PC-3 (cell line): ENCODE measurements around the gene MUC6. TPM values are rescaled to one million over a fixed set of nuclear protein-coding genes. Genes with fewer than 3 reads are reported as not detected.

ENCODE experiments used
- ATAC-seq: fragments of 200-7000 bp; cut with Tn5 transposase; 2 replicates; pipeline ENCODE4 v1.9.1; 2020; ENCODE audit warnings: mild to moderate bottlenecking, moderate library complexity
- BruUV-seq: library from RNA; stranded (reverse); fragments of 400-500 nt; replicated peaks from 2 replicates; lab custom pipeline; 2021; lab: Mats Ljungman, UMichigan
- CTCF ChIA-PET: fragments of 300-600 bp; sonication (Branson Sonifier 250); formaldehyde crosslinking; loops from one replicate; lab custom pipeline; 2022; ENCODE audit warnings: antibody characterized with exemption; lab: Charles Lee
- POLR2A ChIA-PET: fragments of 300-600 bp; sonication (Branson Sonifier 250); formaldehyde crosslinking; loops from one replicate; lab custom pipeline; 2022; ENCODE audit warnings: antibody characterized with exemption; ENCODE audit not compliant: unreplicated experiment; lab: Charles Lee
- DNase-seq: peaks from one replicate; pipeline ENCODE4 v3.0.0-alpha.2; 2015
- H2AFZ ChIP-seq: fragments of 300-600 bp; sonication (generic); 2 replicates; pipeline ENCODE4 v1.6.0; 2016; ENCODE audit warnings: antibody characterized with exemption, low read length
- H3F3A ChIP-seq: fragments of 300-600 bp; sonication (generic); one replicate; pipeline ENCODE4 v1.6.0; 2017; ENCODE audit warnings: antibody characterized with exemption, low read length, control low read depth, mild to moderate bottlenecking; ENCODE audit not compliant: unreplicated experiment
- H3K27ac ChIP-seq: fragments of 300-600 bp; sonication (generic); 2 replicates; pipeline ENCODE4 v1.5.1; 2016; ENCODE audit warnings: mild to moderate bottlenecking, low read length
- H3K27me3 ChIP-seq: fragments of 300-600 bp; sonication (generic); 2 replicates; pipeline ENCODE4 v1.6.1; 2016; ENCODE audit warnings: low read length, mixed read lengths
- H3K36me3 ChIP-seq: fragments of 300-600 bp; sonication (generic); 2 replicates; pipeline ENCODE4 v1.6.1; 2016; ENCODE audit warnings: low read depth, mixed run types, low read length, mixed read lengths
- H3K4me1 ChIP-seq: fragments of 300-600 bp; sonication (generic); 2 replicates; pipeline ENCODE4 v1.5.1; 2016; ENCODE audit warnings: low read length; ENCODE audit not compliant: insufficient read depth
- H3K4me2 ChIP-seq: fragments of 300-600 bp; sonication (generic); 2 replicates; pipeline ENCODE4 v1.6.0; 2016; ENCODE audit warnings: low read length
- H3K4me3 ChIP-seq: fragments of 300-600 bp; sonication (generic); 2 replicates; pipeline ENCODE4 v1.5.1; 2016; ENCODE audit warnings: mild to moderate bottlenecking, low read length, mixed read lengths
- H3K79me2 ChIP-seq: fragments of 300-600 bp; sonication (generic); 2 replicates; pipeline ENCODE4 v1.6.1; 2017; ENCODE audit warnings: low read length, mixed read lengths
- H3K9ac ChIP-seq: fragments of 300-600 bp; sonication (generic); 2 replicates; pipeline ENCODE4 v1.6.0; 2016; ENCODE audit warnings: mild to moderate bottlenecking, low read length
- H3K9me2 ChIP-seq: fragments of 300-600 bp; sonication (generic); replicated peaks from 2 replicates; pipeline ENCODE4 v1.6.1; 2016; ENCODE audit warnings: mixed run types, low read length, mixed read lengths
- H3K9me3 ChIP-seq: fragments of 300-600 bp; sonication (generic); 2 replicates; pipeline ENCODE4 v1.6.1; 2016; ENCODE audit warnings: low read length, mixed read lengths
- H4K20me1 ChIP-seq: fragments of 300-600 bp; sonication (generic); 2 replicates; pipeline ENCODE4 v1.6.1; 2016; ENCODE audit warnings: low read length, mixed read lengths
- CTCF ChIP-seq: fragments of 300-600 bp; sonication (generic); conservative IDR thresholded peaks from 2 replicates; pipeline ENCODE4 v1.5.1; 2017; ENCODE audit warnings: antibody characterized with exemption, low read depth, mild to moderate bottlenecking, low read length
- EZH2 ChIP-seq: fragments of 300-600 bp; sonication (generic); IDR thresholded peaks from one replicate; pipeline ENCODE4 v1.6.1; 2017; ENCODE audit warnings: antibody characterized with exemption, mild to moderate bottlenecking, low read length; ENCODE audit not compliant: unreplicated experiment
- EZH2phosphoT487 ChIP-seq: fragments of 300-600 bp; sonication (generic); IDR thresholded peaks from 2 replicates; pipeline ENCODE4 v1.6.1; 2018; ENCODE audit warnings: mild to moderate bottlenecking, antibody characterized with exemption, low read length, borderline replicate concordance
- intact Hi-C: fragments of 100-400 bp; cut with micrococcal nuclease; formaldehyde crosslinking; loops from 2 replicates; pipeline ENCODE4 v1.9.0; 2023
- total RNA-seq: library from RNA; depleted of rRNA; stranded (reverse); fragments of >200 nt; gene quantifications from 2 replicates; pipeline ENCODE4 v1.2.3, GENCODE V29; 2014

Gene MUC6
- total RNA-seq, 1 experiment from 2014 or later, result 0.18 TPM

GRCh38 chr11:1038921-1039320, 2.4 kb upstream of the MUC6 start:
- ATAC-seq (no peak), DNase-seq (no peak)
- ChIA-PET POLR2A (no interaction called here), CTCF (no interaction called here)
- H3K79me2 ChIP-seq, result no peaks in the 10 kb centered on the region
- intact Hi-C loops, result no loop called here
- H3K36me3 ChIP-seq, result no peaks in the 10 kb centered on the region
- no peaks in the 10 kb centered on the region for H4K20me1 ChIP-seq
- H3K4me2 ChIP-seq, result no peak overlapping the region
- no peaks in the 10 kb centered on the region for H3K9me2 ChIP-seq
- no peaks in the 10 kb centered on the region for H3K27me3 ChIP-seq
- no peaks in the 10 kb centered on the region for H3K9me3 ChIP-seq
- TF ChIP-seq EZH2 (no peak), EZH2phosphoT487 (no peak), CTCF (no peak)
- H3K4me1 ChIP-seq, result peaks cover 26% of the 10 kb centered on the region
- 0 out of 2 replicates have a peak overlapping the region, but pooled peaks have one; percentile 63 for H3K9ac ChIP-seq
- H3F3A ChIP-seq, result no peaks in the 10 kb centered on the region
- no TSS peak for BruUV-seq
- no peak overlapping the region for H2AFZ ChIP-seq
- H3K4me3 ChIP-seq, result no peak overlapping the region
- peak overlapping the region; percentile 73 for H3K27ac ChIP-seq

- Histone ChIP-seq H4K20me1 (no peaks in the 10 kb centered on the region), H3K4me3 (no peak overlapping the region), H3K9me3 (no peaks in the 10 kb centered on the region), H3K9ac (no peak overlapping the region), H3K27me3 (no peaks in the 10 kb centered on the region), H3K79me2 (no peaks in the 10 kb centered on the region), H3K9me2 (no peaks in the 10 kb centered on the region), H3K27ac (no peak overlapping the region), H3K4me1 (peaks cover 26% of the 10 kb centered on the region), H3K36me3 (no peaks in the 10 kb centered on the region), H3K4me2 (no peak overlapping the region), H2AFZ (no peak overlapping the region), H3F3A (no peaks in the 10 kb centered on the region)
- intact Hi-C loops, result no loop called here
- BruUV-seq, result no TSS peak
- TF ChIP-seq CTCF (no peak), EZH2phosphoT487 (no peak)
- DNase-seq (no peak), ATAC-seq (no peak)
- ChIA-PET POLR2A (no interaction called here), CTCF (no interaction called here)
Observed at GRCh38 chr11:1038361-1038760, 1.8 kb upstream of the MUC6 start.

DNA sequence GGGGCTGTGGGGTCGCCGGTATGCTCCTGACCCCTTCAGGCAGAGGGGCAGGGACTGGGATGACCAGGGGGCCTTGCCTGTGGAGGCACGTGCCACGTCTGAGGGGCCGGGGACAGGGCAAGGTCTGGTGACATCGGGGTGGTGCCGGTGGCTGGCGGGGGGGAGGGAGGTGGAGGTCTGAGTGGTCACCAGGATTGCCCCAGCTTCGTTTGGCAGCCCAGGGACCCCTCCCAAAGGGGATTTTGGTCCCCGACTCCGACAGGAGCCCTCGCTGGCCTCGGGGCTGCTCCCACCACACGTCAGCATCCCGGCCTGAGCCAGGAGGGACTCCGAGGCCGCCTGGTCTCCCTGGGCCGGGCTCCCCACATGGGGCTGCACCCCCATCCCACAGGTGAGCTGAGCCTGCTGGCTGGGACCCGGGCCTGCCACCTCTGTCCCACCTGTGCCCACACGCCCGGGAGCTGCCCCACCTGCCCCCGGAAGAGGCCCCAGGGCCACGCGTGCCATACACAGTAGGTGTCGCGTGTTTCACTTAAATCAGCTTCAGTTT, 1.1 kb upstream of the MUC6 start:
- no peaks in the 10 kb centered on the region for H3K27me3 ChIP-seq
- H4K20me1 ChIP-seq, result no peaks in the 10 kb centered on the region
- H3K9me2 ChIP-seq, result no peaks in the 10 kb centered on the region
- ChIA-PET POLR2A (no interaction called here), CTCF (no interaction called here)
- ATAC-seq, result no peak
- intact Hi-C loops, result no loop called here
- peaks cover 26% of the 10 kb centered on the region for H3K4me1 ChIP-seq
- DNase-seq, result no peak
- no peak overlapping the region for H3K4me2 ChIP-seq
- H3K79me2 ChIP-seq, result no peaks in the 10 kb centered on the region
- no peak for TF ChIP-seq EZH2
- no peak for TF ChIP-seq CTCF
- no peak for TF ChIP-seq EZH2phosphoT487
- no peaks in the 10 kb centered on the region for H3F3A ChIP-seq
- H3K9me3 ChIP-seq, result no peaks in the 10 kb centered on the region
- no peak overlapping the region for H3K4me3 ChIP-seq
- H3K9ac ChIP-seq, result no peak overlapping the region
- no peak overlapping the region for H2AFZ ChIP-seq
- no peaks in the 10 kb centered on the region for H3K36me3 ChIP-seq
- no TSS peak for BruUV-seq
- H3K27ac ChIP-seq, result no peak overlapping the region
